ENCODE data around the gene DCBLD2.

GRCh38 chr3:98920166-98920565 is 18.7 kb upstream of the DCBLD2 start:
- TF ChIP-seq REST (IDR thresholded peaks at IDR 0.05; ENCODE audit: insufficient replicate concordance, low read depth) (no peak), POLR2AphosphoS5 (IDR thresholded peaks at IDR 0.05; ENCODE audit: low read depth) (no peak), CTCF (IDR thresholded peaks at IDR 0.05; ENCODE audit: insufficient read depth, low read length) (no peak), SPI1 (IDR thresholded peaks at IDR 0.05; ENCODE audit: borderline replicate concordance, low read depth) (no peak), GABPA (IDR thresholded peaks at IDR 0.05; ENCODE audit: low read depth) (no peak)
